Thoracic aorta (tissue), 2 donors: ENCODE data around the gene RBM28. TPM values are rescaled to one million over a fixed set of nuclear protein-coding genes. Genes with fewer than 3 reads are reported as not detected.

Experiments
- ATAC-seq: fragments of 150-250 bp; one replicate; pipeline ENCODE4 v1.8.0; 2017; ENCODE audit warnings: low read depth; ENCODE audit not compliant: insufficient number of reproducible peaks, low FRiP score
- DNase-seq: peaks from one replicate; pipeline ENCODE4 v3.0.0-alpha.2; 2020; ENCODE audit warnings: low spot score
- H3K27ac ChIP-seq, 2 donors: fragments of 200-600 bp; sonication (generic); 1 replicate in 1 of 2; 2 replicates in 1 of 2; pipeline ENCODE4 v1.5.1; 2016; ENCODE audit warnings: mild to moderate bottlenecking in 2 of 2, moderate library complexity in 2 of 2
- H3K27me3 ChIP-seq: fragments of 200-600 bp; sonication (generic); replicated peaks from 2 replicates; pipeline ENCODE4 v1.6.0; 2016; ENCODE audit warnings: mild to moderate bottlenecking; ENCODE audit not compliant: insufficient read depth
- H3K36me3 ChIP-seq: fragments of 200-600 bp; sonication (generic); one replicate; pipeline ENCODE4 v1.5.1; 2016
- H3K4me1 ChIP-seq, 2 donors: fragments of 200-600 bp; sonication (generic); 1 replicate in 1 of 2; 2 replicates in 1 of 2; pipeline versions ENCODE4 v1.5.1 to v1.6.0; 2016; ENCODE audit warnings: low read depth in 2 of 2, mild to moderate bottlenecking in 1 of 2; ENCODE audit not compliant: control insufficient read depth in 1 of 2
- H3K4me3 ChIP-seq: fragments of 200-600 bp; sonication (generic); 2 replicates; pipeline ENCODE4 v1.5.1; 2016; ENCODE audit warnings: mild to moderate bottlenecking
- H3K9me3 ChIP-seq: fragments of 200-600 bp; sonication (generic); 2 replicates; pipeline ENCODE4 v1.5.1; 2016
- total RNA-seq, 2 donors: library from RNA; depleted of rRNA; stranded (reverse); fragments of >200 nt; gene quantifications; one replicate each; pipeline versions ENCODE4 v1.1.0 to v1.2.3, GENCODE V29; 2016
- TF ChIP-seq, protein P1 (sequence below): fragments of 200-600 bp; sonication (generic); IDR thresholded peaks from one replicate; pipeline ENCODE4 v1.5.1; 2019; ENCODE audit warnings: antibody characterized with exemption

RBM28 gene
- total RNA-seq, 2 donors from 2014 or later, result 20.6 to 49.2 TPM

DNA sequence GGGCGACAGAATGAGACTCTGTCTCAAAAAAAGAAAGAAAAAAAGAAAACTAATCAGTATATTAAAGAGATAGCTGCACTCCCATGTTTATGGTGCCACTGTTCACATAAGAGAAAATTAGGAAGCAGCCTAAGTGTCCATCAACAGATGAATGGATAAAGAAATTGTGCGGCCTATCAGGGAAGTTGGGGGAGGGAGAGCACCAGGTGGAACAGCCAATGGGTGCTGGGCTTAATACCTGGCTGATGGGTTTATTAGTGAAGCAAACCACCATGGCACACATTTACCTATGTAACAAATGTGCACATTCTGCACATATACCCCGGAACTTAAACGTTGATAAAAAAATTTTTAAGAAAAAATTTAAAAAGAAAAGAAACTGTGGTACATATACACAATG is 26.8 kb upstream of the RBM28 start:
- TF ChIP-seq, protein P1, sequence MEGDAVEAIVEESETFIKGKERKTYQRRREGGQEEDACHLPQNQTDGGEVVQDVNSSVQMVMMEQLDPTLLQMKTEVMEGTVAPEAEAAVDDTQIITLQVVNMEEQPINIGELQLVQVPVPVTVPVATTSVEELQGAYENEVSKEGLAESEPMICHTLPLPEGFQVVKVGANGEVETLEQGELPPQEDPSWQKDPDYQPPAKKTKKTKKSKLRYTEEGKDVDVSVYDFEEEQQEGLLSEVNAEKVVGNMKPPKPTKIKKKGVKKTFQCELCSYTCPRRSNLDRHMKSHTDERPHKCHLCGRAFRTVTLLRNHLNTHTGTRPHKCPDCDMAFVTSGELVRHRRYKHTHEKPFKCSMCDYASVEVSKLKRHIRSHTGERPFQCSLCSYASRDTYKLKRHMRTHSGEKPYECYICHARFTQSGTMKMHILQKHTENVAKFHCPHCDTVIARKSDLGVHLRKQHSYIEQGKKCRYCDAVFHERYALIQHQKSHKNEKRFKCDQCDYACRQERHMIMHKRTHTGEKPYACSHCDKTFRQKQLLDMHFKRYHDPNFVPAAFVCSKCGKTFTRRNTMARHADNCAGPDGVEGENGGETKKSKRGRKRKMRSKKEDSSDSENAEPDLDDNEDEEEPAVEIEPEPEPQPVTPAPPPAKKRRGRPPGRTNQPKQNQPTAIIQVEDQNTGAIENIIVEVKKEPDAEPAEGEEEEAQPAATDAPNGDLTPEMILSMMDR, result no peak
- H3K27ac ChIP-seq, result no peak overlapping the region
- H3K4me3 ChIP-seq, result no peak overlapping the region
- DNase-seq, result no peak
- no peaks in the 10 kb centered on the region for H3K9me3 ChIP-seq
- H3K36me3 ChIP-seq, result no peaks in the 10 kb centered on the region
- no peaks in the 10 kb centered on the region for H3K4me1 ChIP-seq
- ATAC-seq, result no peak
- no peaks in the 10 kb centered on the region for H3K27me3 ChIP-seq

DNA sequence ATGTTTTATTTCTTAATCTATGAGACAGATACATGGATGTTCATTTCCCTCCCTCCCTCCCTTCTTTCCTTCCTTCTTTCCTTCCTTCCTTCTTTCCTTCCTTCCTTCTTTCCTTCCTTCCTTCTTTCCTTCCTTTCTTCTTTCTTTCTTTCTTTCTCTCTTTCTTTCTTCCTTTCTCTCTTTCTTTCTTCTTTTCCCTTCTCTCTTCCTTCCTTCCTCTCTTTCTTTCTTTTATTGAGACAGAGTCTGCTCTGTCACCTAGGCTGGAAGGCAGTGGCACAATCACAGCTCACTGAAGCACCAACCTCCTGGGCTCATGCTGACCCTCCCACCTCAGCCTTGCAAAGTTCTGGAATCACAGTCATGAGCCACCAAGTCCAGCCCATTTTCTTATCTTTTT is 23.3 kb upstream of the RBM28 start:
- Histone ChIP-seq H3K4me3 (no peak overlapping the region), H3K27me3 (no peaks in the 10 kb centered on the region), H3K36me3 (no peaks in the 10 kb centered on the region), H3K9me3 (no peaks in the 10 kb centered on the region), H3K27ac (no peak overlapping the region), H3K4me1 (peaks cover under 1 to 4% of the 10 kb centered on the region in 2 donors)
- TF ChIP-seq, protein P1, result no peak
- ATAC-seq (no peak), DNase-seq (no peak)

GRCh38 chr7:128366300-128366699 is 22.6 kb upstream of the RBM28 start:
- no peak overlapping the region for H3K4me3 ChIP-seq
- no peaks in the 10 kb centered on the region for H3K9me3 ChIP-seq
- H3K4me1 ChIP-seq, result peaks cover 3 to 9% of the 10 kb centered on the region in 2 donors
- H3K36me3 ChIP-seq, result no peaks in the 10 kb centered on the region
- H3K27me3 ChIP-seq, result no peaks in the 10 kb centered on the region
- TF ChIP-seq, protein P1, result no peak
- no peak for DNase-seq
- H3K27ac ChIP-seq, result no peak overlapping the region
- ATAC-seq, result no peak

GRCh38 chr7:128365432-128365831 is 21.7 kb upstream of the RBM28 start:
- no peaks in the 10 kb centered on the region for H3K9me3 ChIP-seq

GRCh38 chr7:128364166-128364870 is 20.6 kb upstream of the RBM28 start:
- no peaks in the 10 kb centered on the region for H3K27me3 ChIP-seq
- no peaks in the 10 kb centered on the region for H3K36me3 ChIP-seq

More at GRCh38 chr7:128365432-128365831, 21.7 kb upstream of the RBM28 start:
- H3K36me3 ChIP-seq, result no peaks in the 10 kb centered on the region
- H3K27me3 ChIP-seq, result no peaks in the 10 kb centered on the region
- DNase-seq (no peak), ATAC-seq (no peak)
- TF ChIP-seq, protein P1, result no peak
- peaks cover 4 to 17% of the 10 kb centered on the region in 2 donors for H3K4me1 ChIP-seq
- no peak overlapping the region for H3K27ac ChIP-seq
- H3K4me3 ChIP-seq, result no peak overlapping the region

More at GRCh38 chr7:128364166-128364870, 20.6 kb upstream of the RBM28 start:
- H3K4me3 ChIP-seq, result no peak overlapping the region
- TF ChIP-seq, protein P1, result no peak
- H3K27ac ChIP-seq, result no peak overlapping the region
- H3K4me1 ChIP-seq, result peaks cover 7 to 20% of the 10 kb centered on the region in 2 donors
- no peak for ATAC-seq
- no peak for DNase-seq
- no peaks in the 10 kb centered on the region for H3K9me3 ChIP-seq
